Ishikawa (cell line): ENCODE data around the gene MRPS26.

ENCODE experiments used
- CEBPB ChIP-seq: IDR thresholded peaks from 2 replicates; pipeline ENCODE4 v1.6.1; 2012
- CREB1 ChIP-seq: IDR thresholded peaks from 2 replicates; pipeline ENCODE4 v1.6.1; 2012; ENCODE audit warnings: low read depth
- EP300 ChIP-seq: IDR thresholded peaks from 2 replicates; pipeline ENCODE4 v1.6.1; 2012; ENCODE audit warnings: borderline replicate concordance
- FOXM1 ChIP-seq: IDR thresholded peaks from 2 replicates; pipeline ENCODE4 v1.6.1; 2012; ENCODE audit warnings: low read depth, borderline replicate concordance
- MAX ChIP-seq: IDR thresholded peaks from 2 replicates; pipeline ENCODE4 v1.6.1; 2012
- NFIC ChIP-seq: IDR thresholded peaks from 2 replicates; pipeline ENCODE4 v1.6.1; 2012
- RAD21 ChIP-seq: IDR thresholded peaks from 2 replicates; pipeline ENCODE4 v1.6.1; 2012; ENCODE audit warnings: low read depth
- TAF1 ChIP-seq: IDR thresholded peaks from 2 replicates; pipeline ENCODE4 v1.6.1; 2012; ENCODE audit warnings: low read depth, mild to moderate bottlenecking
- TCF12 ChIP-seq: IDR thresholded peaks from 2 replicates; pipeline ENCODE4 v1.6.1; 2012; ENCODE audit warnings: low read depth
- TEAD4 ChIP-seq: IDR thresholded peaks from 2 replicates; pipeline ENCODE4 v1.6.1; 2012
- USF1 ChIP-seq: IDR thresholded peaks from 2 replicates; pipeline ENCODE4 v1.6.1; 2012
- YY1 ChIP-seq: IDR thresholded peaks from 2 replicates; pipeline ENCODE4 v1.6.1; 2012; ENCODE audit warnings: low read depth
- ZBTB7A ChIP-seq: IDR thresholded peaks from 2 replicates; pipeline ENCODE4 v1.6.1; 2012; ENCODE audit warnings: low read depth
- TF ChIP-seq, protein P1 (sequence below): IDR thresholded peaks from 2 replicates; pipeline ENCODE4 v1.6.1; 2012; ENCODE audit warnings: low read depth, mild to moderate bottlenecking

MRPS26 gene

GRCh38 chr20:3067139-3068014 is 21.5 kb downstream of the MRPS26 start:
- no peak for TF ChIP-seq NFIC
- no peak for TF ChIP-seq TCF12
- no peak for TF ChIP-seq YY1
- TF ChIP-seq EP300: no peak
- TF ChIP-seq TEAD4: no peak
- no peak for TF ChIP-seq RAD21

GRCh38 chr20:3068075-3068474 is 22.2 kb downstream of the MRPS26 start:
- TF ChIP-seq TCF12 (no peak), CREB1 (no peak), YY1 (no peak), FOXM1 (no peak), ZBTB7A (no peak), CEBPB (no peak), USF1 (no peak), TAF1 (no peak), NFIC (no peak), EP300 (no peak), RAD21 (no peak), TEAD4 (no peak), MAX (no peak)
- TF ChIP-seq, protein P1, sequence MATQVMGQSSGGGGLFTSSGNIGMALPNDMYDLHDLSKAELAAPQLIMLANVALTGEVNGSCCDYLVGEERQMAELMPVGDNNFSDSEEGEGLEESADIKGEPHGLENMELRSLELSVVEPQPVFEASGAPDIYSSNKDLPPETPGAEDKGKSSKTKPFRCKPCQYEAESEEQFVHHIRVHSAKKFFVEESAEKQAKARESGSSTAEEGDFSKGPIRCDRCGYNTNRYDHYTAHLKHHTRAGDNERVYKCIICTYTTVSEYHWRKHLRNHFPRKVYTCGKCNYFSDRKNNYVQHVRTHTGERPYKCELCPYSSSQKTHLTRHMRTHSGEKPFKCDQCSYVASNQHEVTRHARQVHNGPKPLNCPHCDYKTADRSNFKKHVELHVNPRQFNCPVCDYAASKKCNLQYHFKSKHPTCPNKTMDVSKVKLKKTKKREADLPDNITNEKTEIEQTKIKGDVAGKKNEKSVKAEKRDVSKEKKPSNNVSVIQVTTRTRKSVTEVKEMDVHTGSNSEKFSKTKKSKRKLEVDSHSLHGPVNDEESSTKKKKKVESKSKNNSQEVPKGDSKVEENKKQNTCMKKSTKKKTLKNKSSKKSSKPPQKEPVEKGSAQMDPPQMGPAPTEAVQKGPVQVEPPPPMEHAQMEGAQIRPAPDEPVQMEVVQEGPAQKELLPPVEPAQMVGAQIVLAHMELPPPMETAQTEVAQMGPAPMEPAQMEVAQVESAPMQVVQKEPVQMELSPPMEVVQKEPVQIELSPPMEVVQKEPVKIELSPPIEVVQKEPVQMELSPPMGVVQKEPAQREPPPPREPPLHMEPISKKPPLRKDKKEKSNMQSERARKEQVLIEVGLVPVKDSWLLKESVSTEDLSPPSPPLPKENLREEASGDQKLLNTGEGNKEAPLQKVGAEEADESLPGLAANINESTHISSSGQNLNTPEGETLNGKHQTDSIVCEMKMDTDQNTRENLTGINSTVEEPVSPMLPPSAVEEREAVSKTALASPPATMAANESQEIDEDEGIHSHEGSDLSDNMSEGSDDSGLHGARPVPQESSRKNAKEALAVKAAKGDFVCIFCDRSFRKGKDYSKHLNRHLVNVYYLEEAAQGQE: no peak

DNA sequence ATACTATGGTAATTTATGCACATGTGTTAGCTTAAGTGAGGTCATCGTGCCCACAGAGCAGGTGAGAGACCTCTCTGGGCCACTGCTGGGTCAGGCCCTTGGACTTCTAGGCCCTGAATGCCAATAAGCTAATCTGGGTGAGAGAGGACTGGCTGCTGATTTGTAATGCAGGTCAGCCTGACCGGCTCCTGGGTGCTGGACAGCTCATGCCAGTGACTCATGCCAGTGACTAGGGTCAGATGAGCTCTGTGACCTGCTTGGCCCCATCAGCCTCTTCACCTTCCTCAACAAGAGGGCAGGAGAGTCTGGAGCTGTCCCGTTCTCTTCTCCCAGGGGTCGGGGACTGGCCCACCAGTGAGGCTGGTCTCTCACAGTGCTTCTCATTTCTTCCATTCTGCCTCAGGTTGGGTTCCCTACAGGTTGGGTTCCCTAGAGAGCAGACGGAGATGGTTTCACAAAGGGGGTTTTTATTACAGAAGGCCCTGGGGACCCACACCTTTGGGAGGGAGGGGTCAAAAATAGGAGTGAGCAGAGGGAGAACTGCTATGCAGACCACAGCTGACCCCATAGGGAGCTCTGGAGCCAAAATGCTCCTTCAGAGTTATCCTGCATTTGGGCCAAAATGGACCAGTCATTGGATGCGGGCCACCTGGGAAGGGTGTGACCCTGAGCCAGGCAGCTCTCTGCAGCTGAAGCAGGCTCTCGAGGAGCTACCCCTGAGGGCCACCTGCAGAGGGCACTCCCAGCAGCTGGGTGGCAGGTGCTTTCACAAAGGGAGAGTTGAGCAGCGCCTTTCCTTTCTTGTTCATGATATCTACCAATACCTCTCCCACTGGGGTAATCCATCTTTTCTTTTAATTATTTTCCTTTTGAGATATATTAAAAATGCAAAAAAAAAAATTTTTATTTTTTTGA is 23.4 kb downstream of the MRPS26 start:
- TF ChIP-seq EP300 (no peak), TAF1 (no peak), USF1 (no peak), RAD21 (peak; percentile 38; the same call in 1 of the 2 replicates)
- TF ChIP-seq, protein P1: peak; percentile 80

DNA sequence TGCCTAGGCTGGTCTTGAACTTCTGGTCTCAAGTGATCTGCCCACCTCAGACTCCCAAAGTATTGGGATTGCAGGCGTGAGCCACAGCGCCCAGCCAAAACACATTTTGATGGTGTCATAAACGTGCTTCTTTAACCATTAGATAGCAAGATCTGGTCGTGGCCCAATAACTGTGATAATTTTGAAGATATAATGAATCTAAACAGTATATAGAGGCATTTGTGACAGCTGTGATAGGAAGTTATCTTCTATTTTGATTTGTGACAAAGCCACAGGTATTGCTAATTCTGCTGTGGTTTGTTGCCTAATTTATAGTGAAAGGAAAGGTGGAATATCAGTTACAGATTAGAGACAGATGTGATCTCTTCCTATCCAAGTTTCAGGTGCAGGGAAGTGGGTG is 24.9 kb downstream of the MRPS26 start:
- TF ChIP-seq TCF12 (no peak), EP300 (no peak), FOXM1 (no peak), NFIC (no peak)
- TF ChIP-seq, protein P1: no peak
